DND-41 (cell line): ENCODE data around the gene SOCS1.
A peak's percentile ranks its signal among the peaks of the same experiment; 100 is the strongest.

ENCODE experiments used
- ATAC-seq: fragments of 200-7000 bp; cut with Tn5 transposase; 3 replicates; pipeline ENCODE4 v1.9.1; 2021; ENCODE audit warnings: low read depth; ENCODE audit not compliant: insufficient read depth
- DNase-seq: peaks from one replicate; pipeline ENCODE4 v3.0.0-alpha.2; 2020
- H2AFZ ChIP-seq: 2 replicates; pipeline ENCODE4 v1.6.0; 2012; ENCODE audit warnings: low read depth, low read length
- H3K27ac ChIP-seq: 2 replicates; pipeline ENCODE4 v1.5.1; 2012; ENCODE audit warnings: low read length, inconsistent platforms
- H3K27me3 ChIP-seq: fragments of 200-600 bp; sonication (generic); 2 replicates; pipeline ENCODE4 v1.6.0; 2012; ENCODE audit warnings: low read length, mild to moderate bottlenecking, inconsistent platforms; ENCODE audit not compliant: insufficient read depth, poor library complexity
- H3K36me3 ChIP-seq: 2 replicates; pipeline ENCODE4 v1.5.1; 2012; ENCODE audit warnings: low read length, inconsistent platforms; ENCODE audit not compliant: insufficient read depth
- H3K4me1 ChIP-seq: 2 replicates; pipeline ENCODE4 v1.5.1; 2012; ENCODE audit warnings: mild to moderate bottlenecking, low read length; ENCODE audit not compliant: insufficient read depth
- H3K4me2 ChIP-seq: 2 replicates; pipeline ENCODE4 v1.6.0; 2012; ENCODE audit warnings: mild to moderate bottlenecking, moderate library complexity, low read length, inconsistent platforms; ENCODE audit not compliant: insufficient read depth
- H3K4me3 ChIP-seq, 2 experiments: fragments of 200-600 bp in 1 of 2; shearing (Covaris generic) in 1 of 2; 2 replicates each; pipeline ENCODE4 v1.5.1; 2012 to 2016; ENCODE audit warnings: inconsistent platforms in 2 of 2, low read length in 2 of 2, mild to moderate bottlenecking in 2 of 2, low read depth in 1 of 2, moderate library complexity in 1 of 2
- H3K79me2 ChIP-seq: 2 replicates; pipeline ENCODE4 v1.6.0; 2012; ENCODE audit warnings: low read length, inconsistent platforms; ENCODE audit not compliant: insufficient read depth
- H3K9ac ChIP-seq: 2 replicates; pipeline ENCODE4 v1.6.0; 2012; ENCODE audit warnings: low read depth, mild to moderate bottlenecking, inconsistent platforms, low read length, moderate library complexity
- H3K9me3 ChIP-seq: 2 replicates; pipeline ENCODE4 v1.5.1; 2012; ENCODE audit warnings: low read length, moderate library complexity, mild to moderate bottlenecking, inconsistent platforms; ENCODE audit not compliant: insufficient read depth, severe bottlenecking
- H4K20me1 ChIP-seq: 2 replicates; pipeline ENCODE4 v1.6.0; 2012; ENCODE audit warnings: low read length; ENCODE audit not compliant: insufficient read depth
- EZH2 ChIP-seq: IDR thresholded peaks from 3 replicates; pipeline ENCODE4 v1.6.1; 2012; ENCODE audit warnings: borderline replicate concordance, low read depth, mild to moderate bottlenecking, moderate library complexity, low read length, inconsistent platforms; ENCODE audit not compliant: severe bottlenecking
- TF ChIP-seq, protein P1 (sequence below): IDR thresholded peaks from 2 replicates; pipeline ENCODE4 v1.5.1; 2012; ENCODE audit warnings: borderline replicate concordance, low read length, moderate library complexity, mild to moderate bottlenecking; ENCODE audit not compliant: poor library complexity, severe bottlenecking; ENCODE audit errors: extremely low read depth

SOCS1 gene, protein sequence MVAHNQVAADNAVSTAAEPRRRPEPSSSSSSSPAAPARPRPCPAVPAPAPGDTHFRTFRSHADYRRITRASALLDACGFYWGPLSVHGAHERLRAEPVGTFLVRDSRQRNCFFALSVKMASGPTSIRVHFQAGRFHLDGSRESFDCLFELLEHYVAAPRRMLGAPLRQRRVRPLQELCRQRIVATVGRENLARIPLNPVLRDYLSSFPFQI

DNA sequence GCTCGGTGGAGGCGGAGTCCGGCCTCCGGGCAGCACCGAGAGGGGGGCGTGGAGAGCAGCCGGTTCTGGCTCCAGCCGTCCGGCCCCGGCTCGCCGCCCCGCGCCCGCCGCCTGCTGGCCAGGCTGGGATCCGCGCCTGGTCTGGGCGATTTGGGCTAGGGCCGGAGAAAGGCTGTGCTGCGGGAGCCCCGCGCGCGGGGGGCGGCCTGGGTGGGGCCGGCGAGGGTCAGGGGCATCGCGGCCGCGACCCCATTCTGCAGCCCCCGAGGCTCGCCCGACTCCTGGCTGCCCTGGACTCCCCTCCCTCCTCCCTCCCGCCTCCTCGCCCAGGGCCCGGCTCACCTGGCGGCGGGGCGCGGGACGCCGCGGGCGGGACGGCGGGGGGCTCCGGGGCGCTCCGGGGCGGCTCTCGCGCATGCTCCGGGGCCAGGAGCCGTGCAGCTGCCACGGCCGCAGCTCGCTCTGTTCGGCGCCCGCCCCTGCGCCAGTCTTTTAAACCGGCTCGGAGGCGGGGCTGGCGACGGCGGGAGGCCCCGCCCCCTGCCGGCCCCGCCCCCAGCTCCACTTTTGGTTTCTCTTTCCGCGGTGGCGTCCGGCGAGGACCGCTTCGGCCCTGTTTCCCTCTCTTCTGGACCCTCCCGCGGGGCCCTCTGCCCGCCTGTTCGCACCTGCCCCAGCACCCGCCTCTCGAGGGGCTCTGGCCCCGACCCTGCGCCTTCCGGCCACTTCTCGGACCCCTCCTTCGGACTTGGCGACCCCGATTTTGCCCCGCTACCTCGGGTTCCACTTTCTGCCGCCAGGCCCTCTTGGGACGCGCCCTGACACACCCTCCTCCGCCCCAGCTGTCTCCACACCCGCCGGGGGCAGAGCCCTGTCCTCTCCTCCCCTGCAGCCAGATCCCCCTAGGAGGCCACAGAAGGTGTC lies at the start of gene SOCS1:
TSS of gene SOCS1 (minus strand) at position 468 of the 924 bp plus-strand sequence. CDS start 726 bp downstream, outside the sequence.
- Histone ChIP-seq H2AFZ (peak within 1 kb of the TSS; percentile 69), H3K4me3 (peak within 1 kb of the TSS; percentile 73 to 95), H3K9ac (peak within 1 kb of the TSS; percentile 92), H3K27me3 (no peaks in the 10 kb centered on the region), H3K9me3 (no peaks in the 10 kb centered on the region), H3K4me2 (peak within 1 kb of the TSS; percentile 93), H3K27ac (peak within 1 kb of the TSS; percentile 95), H3K36me3 (peaks cover 49% of the 10 kb centered on the region), H3K79me2 (peaks cover 65% of the 10 kb centered on the region), H3K4me1 (peaks cover 60% of the 10 kb centered on the region), H4K20me1 (peaks cover 46% of the 10 kb centered on the region)
- peak; percentile 61 for ATAC-seq
- TF ChIP-seq, protein P1, sequence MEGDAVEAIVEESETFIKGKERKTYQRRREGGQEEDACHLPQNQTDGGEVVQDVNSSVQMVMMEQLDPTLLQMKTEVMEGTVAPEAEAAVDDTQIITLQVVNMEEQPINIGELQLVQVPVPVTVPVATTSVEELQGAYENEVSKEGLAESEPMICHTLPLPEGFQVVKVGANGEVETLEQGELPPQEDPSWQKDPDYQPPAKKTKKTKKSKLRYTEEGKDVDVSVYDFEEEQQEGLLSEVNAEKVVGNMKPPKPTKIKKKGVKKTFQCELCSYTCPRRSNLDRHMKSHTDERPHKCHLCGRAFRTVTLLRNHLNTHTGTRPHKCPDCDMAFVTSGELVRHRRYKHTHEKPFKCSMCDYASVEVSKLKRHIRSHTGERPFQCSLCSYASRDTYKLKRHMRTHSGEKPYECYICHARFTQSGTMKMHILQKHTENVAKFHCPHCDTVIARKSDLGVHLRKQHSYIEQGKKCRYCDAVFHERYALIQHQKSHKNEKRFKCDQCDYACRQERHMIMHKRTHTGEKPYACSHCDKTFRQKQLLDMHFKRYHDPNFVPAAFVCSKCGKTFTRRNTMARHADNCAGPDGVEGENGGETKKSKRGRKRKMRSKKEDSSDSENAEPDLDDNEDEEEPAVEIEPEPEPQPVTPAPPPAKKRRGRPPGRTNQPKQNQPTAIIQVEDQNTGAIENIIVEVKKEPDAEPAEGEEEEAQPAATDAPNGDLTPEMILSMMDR: peak; percentile 75
- no peak for TF ChIP-seq EZH2
- peak; percentile 89 for DNase-seq

DNA sequence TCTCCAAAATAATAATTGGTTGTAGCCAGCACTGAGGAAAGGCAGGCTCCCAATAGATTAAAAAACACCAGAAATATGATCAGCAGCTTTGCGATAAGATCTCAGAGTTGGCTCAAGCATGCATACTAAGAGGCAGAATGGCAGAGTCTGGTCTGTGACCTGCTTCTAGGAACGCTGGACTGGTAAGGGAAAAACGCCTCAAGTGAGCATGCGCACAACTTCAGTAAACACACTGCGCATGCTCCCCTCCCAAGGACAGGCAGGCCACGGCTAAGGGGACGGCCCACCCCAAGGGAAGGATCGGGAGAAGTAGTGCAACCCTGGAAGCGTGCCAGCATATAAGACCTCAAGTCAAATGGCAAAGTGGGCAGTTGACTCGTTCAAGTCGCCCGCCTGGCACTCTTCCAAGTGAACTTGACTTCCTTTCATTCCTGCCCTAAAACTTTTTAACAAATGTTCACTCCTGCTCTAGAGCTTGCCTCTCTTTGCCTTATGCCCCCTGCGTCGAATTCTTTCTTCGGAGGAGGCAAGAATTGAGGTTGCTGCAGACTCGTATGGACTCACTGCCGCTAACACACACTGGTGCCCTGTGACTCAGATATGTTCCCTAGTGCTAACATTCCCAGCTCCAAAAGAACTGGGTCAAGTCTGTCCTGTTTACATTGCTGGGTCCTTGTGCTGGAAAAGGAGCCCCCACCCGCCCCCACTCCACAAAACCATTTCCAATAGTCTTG lies 47.6 kb upstream of the SOCS1 start:
- Histone ChIP-seq H2AFZ (no peak overlapping the region), H3K79me2 (no peaks in the 10 kb centered on the region), H3K4me1 (peaks cover 32% of the 10 kb centered on the region), H3K4me3 (no peak overlapping the region), H3K36me3 (no peaks in the 10 kb centered on the region), H3K9me3 (no peaks in the 10 kb centered on the region), H3K27me3 (no peaks in the 10 kb centered on the region), H3K4me2 (no peak overlapping the region), H3K9ac (no peak overlapping the region), H4K20me1 (no peaks in the 10 kb centered on the region), H3K27ac (no peak overlapping the region)
- TF ChIP-seq EZH2: no peak
- DNase-seq (no peak), ATAC-seq (no peak)

DNA sequence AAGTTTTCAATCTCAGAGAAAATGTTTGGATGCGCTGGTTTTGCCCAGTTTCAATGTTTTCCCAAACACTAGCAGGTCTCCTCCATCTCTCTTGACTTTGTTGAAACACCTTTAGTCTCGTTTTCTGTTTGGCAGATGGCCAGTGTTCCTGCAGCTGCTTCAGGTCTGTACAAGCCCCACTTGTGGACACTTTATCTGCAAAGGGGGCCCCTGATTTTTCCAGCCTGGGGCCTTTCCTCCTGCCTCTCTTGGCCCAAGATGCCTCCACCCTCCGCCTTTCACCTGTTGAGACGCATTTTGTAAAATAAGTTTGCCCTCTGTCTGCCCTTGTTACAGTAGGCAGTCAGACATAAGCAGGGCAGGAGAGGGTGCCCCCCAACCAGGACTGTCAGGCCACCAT lies 47.0 kb upstream of the SOCS1 start:
- Histone ChIP-seq H4K20me1 (no peaks in the 10 kb centered on the region), H3K4me2 (no peak overlapping the region), H3K4me1 (peaks cover 33% of the 10 kb centered on the region), H3K4me3 (no peak overlapping the region), H3K27me3 (no peaks in the 10 kb centered on the region), H2AFZ (no peak overlapping the region), H3K36me3 (no peaks in the 10 kb centered on the region), H3K27ac (no peak overlapping the region), H3K9me3 (no peaks in the 10 kb centered on the region), H3K79me2 (no peaks in the 10 kb centered on the region), H3K9ac (no peak overlapping the region)
- ATAC-seq (no peak), DNase-seq (no peak)
- TF ChIP-seq, protein P1: no peak
- no peak for TF ChIP-seq EZH2
